Measurements from ENCODE around the gene SPESP1. TPM values are rescaled to one million over a fixed set of nuclear protein-coding genes. Genes with fewer than 3 reads are reported as not detected.
"Not testable (repeated sequence)": the region's sequence is repeated elsewhere in the genome, so short reads cannot be mapped to it uniquely, and the experiment has no call there.

Gene SPESP1
- total RNA-seq, 1 donor from 2014 or later: not detected

DNA sequence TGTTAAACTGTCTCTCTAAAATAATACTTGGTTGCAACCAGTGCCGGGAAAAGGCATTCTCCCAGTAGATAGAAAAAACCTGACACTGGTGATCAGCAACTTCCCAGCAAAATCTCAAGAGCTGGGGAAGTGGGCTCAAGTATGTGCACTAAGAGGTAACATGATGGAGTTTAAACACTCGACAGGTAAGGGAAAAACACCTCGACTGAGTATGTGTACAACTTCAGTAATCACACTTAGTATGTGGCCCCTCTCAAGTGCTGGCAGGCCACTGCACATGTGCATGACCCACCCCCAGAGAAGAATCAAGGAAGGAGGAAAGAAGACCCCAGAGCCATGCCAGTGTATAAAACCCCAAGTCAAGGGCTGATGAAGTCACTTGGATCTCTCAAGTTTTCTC, 27.4 kb downstream of the SPESP1 start:
- DNase-seq (ENCODE audit: low spot score): no peak
- Mint-ChIP-seq H3K4me3 (ENCODE audit: unreplicated experiment) (no peak overlapping the region), H3K4me1 (ENCODE audit: low read depth) (no peaks in the 10 kb centered on the region), H3K9me3 (ENCODE audit: low read depth) (peaks cover 8% of the 10 kb centered on the region), H3K27me3 (ENCODE audit: low read depth) (peaks cover 56% of the 10 kb centered on the region), H3K36me3 (ENCODE audit: low read depth) (no peaks in the 10 kb centered on the region), H3K27ac (ENCODE audit: unreplicated experiment) (no peak overlapping the region)
- TF ChIP-seq, protein P1, sequence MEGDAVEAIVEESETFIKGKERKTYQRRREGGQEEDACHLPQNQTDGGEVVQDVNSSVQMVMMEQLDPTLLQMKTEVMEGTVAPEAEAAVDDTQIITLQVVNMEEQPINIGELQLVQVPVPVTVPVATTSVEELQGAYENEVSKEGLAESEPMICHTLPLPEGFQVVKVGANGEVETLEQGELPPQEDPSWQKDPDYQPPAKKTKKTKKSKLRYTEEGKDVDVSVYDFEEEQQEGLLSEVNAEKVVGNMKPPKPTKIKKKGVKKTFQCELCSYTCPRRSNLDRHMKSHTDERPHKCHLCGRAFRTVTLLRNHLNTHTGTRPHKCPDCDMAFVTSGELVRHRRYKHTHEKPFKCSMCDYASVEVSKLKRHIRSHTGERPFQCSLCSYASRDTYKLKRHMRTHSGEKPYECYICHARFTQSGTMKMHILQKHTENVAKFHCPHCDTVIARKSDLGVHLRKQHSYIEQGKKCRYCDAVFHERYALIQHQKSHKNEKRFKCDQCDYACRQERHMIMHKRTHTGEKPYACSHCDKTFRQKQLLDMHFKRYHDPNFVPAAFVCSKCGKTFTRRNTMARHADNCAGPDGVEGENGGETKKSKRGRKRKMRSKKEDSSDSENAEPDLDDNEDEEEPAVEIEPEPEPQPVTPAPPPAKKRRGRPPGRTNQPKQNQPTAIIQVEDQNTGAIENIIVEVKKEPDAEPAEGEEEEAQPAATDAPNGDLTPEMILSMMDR (IDR thresholded peaks at IDR 0.05): no peak

DNA sequence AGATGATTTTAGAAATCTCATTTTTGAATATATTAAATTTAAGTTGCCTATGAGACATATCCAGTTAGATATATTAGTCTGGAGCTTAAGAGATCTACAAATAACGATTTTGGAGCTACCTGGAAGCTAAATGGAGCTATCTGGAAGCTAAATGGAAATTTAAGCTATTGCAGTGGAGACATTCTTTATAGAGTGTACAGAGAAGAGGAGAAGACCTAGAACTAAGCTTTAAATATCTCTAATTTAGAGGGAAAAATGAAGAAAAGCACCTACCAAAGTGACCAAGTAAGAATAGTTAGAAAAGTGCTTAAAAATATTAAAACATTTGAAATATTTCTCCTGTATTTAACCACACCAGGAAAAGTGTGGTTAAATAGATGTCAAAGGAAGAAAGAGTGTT, 28.3 kb downstream of the SPESP1 start:
- no peak overlapping the region for H3K27ac Mint-ChIP-seq (ENCODE audit: unreplicated experiment)
- H3K4me1 Mint-ChIP-seq (ENCODE audit: low read depth): no peaks in the 10 kb centered on the region
- DNase-seq (ENCODE audit: low spot score): no peak
- H3K36me3 Mint-ChIP-seq (ENCODE audit: low read depth): no peaks in the 10 kb centered on the region
- H3K9me3 Mint-ChIP-seq (ENCODE audit: low read depth): peaks cover 8% of the 10 kb centered on the region
- H3K27me3 Mint-ChIP-seq (ENCODE audit: low read depth): peaks cover 58% of the 10 kb centered on the region
- no peak overlapping the region for H3K4me3 Mint-ChIP-seq (ENCODE audit: unreplicated experiment)
- TF ChIP-seq, protein P1 (IDR thresholded peaks at IDR 0.05): no peak

DNA sequence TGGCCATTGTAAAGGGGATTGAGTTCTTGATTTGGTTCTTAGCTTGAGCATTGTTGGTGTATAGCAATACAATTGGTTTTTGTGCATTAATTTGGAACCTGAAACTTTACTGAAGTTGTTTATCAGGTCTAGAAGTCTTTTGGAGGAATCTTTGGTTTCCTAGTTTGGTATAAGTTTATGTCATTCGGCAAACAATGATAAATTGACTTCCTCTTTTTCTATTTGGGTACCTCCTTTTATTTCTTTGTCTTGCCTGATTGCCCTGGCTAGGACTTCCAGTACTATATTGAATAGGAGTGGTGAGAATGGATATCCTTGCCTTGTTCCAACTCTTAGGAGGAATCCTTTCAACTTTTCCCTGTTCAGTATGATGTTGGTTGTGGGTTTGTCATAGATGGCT, 32.1 kb downstream of the SPESP1 start:
- Mint-ChIP-seq H3K36me3 (ENCODE audit: low read depth) (no peaks in the 10 kb centered on the region), H3K4me1 (ENCODE audit: low read depth) (no peaks in the 10 kb centered on the region), H3K27ac (ENCODE audit: unreplicated experiment) (no peak overlapping the region), H3K9me3 (ENCODE audit: low read depth) (peaks cover 12% of the 10 kb centered on the region), H3K27me3 (ENCODE audit: low read depth) (peaks cover 47% of the 10 kb centered on the region), H3K4me3 (ENCODE audit: unreplicated experiment) (no peak overlapping the region)
- no peak for DNase-seq (ENCODE audit: low spot score)
- TF ChIP-seq, protein P1 (IDR thresholded peaks at IDR 0.05): no peak

DNA sequence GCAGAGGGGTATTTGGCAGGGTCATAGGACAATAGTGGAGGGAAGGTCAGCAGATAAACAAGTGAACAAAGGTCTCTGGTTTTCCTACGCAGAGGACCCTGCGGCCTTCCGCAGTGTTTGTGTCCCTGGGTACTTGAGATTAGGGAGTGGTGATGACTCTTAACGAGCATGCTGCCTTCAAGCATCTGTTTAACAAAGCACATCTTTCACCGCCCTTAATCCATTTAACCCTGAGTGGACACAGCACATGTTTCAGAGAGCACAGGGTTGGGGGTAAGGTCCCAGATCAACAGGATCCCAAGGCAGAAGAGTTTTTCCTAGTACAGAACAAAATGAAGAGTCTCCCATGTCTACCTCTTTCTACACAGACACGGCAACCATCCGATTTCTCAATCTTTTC, 33.4 kb downstream of the SPESP1 start:
- not testable (repeated sequence) for H3K4me1 Mint-ChIP-seq (ENCODE audit: low read depth); H3K4me3 Mint-ChIP-seq (ENCODE audit: unreplicated experiment); H3K36me3 Mint-ChIP-seq (ENCODE audit: low read depth); H3K27ac Mint-ChIP-seq (ENCODE audit: unreplicated experiment); DNase-seq (ENCODE audit: low spot score)
- Mint-ChIP-seq H3K9me3 (ENCODE audit: low read depth) (peaks cover 19% of the 10 kb centered on the region), H3K27me3 (ENCODE audit: low read depth) (peaks cover 44% of the 10 kb centered on the region)

DNA sequence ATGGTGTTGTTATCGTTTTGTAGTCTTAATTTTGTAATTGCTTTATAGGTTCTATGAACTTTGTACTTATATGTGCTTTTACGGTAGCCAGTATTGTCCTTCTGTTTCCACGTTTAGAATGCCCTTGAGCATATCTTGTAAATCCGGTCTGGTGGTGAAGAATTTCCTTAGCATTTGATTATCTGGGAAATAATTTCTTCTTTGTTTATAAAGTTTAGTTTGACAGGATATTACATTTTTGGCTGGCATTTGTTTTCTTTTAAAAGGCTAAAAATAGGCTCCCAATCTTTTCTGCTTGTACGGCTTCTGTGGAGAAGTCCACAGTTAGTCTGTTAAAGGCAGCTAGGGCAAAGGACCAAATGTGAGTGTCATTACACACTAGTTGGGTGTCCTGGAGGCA, 36.7 kb downstream of the SPESP1 start:
- Mint-ChIP-seq H3K27me3 (ENCODE audit: low read depth) (peaks cover 47% of the 10 kb centered on the region), H3K36me3 (ENCODE audit: low read depth) (peaks cover 7% of the 10 kb centered on the region), H3K27ac (ENCODE audit: unreplicated experiment) (no peak overlapping the region), H3K4me1 (ENCODE audit: low read depth) (no peaks in the 10 kb centered on the region), H3K9me3 (ENCODE audit: low read depth) (peaks cover 29% of the 10 kb centered on the region), H3K4me3 (ENCODE audit: unreplicated experiment) (no peak overlapping the region)
- TF ChIP-seq, protein P1 (IDR thresholded peaks at IDR 0.05): no peak
- no peak for DNase-seq (ENCODE audit: low spot score)

DNA sequence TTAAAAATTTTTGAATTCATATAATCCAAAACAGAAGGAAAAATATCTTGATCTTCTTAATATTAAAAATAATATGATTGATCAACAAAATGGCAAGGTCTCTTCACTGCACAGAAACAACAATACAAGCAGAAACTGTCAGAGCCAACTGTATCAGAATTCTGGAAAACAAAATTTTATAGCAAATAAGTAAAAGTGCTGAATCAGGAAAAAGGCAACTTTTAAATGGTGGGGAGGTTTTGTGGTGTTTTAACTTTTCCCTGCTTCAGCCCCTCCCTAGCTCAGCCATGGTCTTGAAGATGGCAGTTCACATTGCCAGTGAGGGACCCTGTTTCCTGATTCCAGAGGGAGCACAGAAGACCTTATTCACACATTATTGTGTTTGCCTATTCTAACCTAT, 37.6 kb downstream of the SPESP1 start:
- no peak overlapping the region for H3K27ac Mint-ChIP-seq (ENCODE audit: unreplicated experiment)
- peaks cover 29% of the 10 kb centered on the region for H3K9me3 Mint-ChIP-seq (ENCODE audit: low read depth)
- TF ChIP-seq, protein P1 (IDR thresholded peaks at IDR 0.05): no peak
- H3K36me3 Mint-ChIP-seq (ENCODE audit: low read depth): peaks cover 7% of the 10 kb centered on the region
- no peak for DNase-seq (ENCODE audit: low spot score)
- H3K27me3 Mint-ChIP-seq (ENCODE audit: low read depth): peaks cover 45% of the 10 kb centered on the region
- no peak overlapping the region for H3K4me3 Mint-ChIP-seq (ENCODE audit: unreplicated experiment)
- H3K4me1 Mint-ChIP-seq (ENCODE audit: low read depth): no peaks in the 10 kb centered on the region
